Measurements from ENCODE around the gene RMND1.

DNA sequence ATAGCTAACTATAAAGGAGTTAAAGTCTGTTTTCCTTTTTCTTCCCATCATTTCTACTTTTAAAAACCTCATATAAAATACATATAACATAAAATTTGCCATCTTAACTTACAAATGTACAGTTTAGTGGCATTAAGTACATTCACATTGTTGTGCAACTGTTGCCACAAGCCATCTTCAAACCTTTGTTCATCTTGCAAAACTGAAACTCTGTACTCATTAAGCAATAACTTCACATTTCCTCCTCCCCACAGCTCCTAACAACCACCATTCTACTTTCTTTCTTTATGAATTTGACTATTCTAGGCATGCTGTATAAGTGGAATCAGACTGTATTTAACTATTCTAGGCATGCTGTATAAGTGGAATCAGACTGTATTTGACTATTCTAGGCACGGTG, 46.4 kb upstream of the RMND1 start:
- TF ChIP-seq, protein P1, sequence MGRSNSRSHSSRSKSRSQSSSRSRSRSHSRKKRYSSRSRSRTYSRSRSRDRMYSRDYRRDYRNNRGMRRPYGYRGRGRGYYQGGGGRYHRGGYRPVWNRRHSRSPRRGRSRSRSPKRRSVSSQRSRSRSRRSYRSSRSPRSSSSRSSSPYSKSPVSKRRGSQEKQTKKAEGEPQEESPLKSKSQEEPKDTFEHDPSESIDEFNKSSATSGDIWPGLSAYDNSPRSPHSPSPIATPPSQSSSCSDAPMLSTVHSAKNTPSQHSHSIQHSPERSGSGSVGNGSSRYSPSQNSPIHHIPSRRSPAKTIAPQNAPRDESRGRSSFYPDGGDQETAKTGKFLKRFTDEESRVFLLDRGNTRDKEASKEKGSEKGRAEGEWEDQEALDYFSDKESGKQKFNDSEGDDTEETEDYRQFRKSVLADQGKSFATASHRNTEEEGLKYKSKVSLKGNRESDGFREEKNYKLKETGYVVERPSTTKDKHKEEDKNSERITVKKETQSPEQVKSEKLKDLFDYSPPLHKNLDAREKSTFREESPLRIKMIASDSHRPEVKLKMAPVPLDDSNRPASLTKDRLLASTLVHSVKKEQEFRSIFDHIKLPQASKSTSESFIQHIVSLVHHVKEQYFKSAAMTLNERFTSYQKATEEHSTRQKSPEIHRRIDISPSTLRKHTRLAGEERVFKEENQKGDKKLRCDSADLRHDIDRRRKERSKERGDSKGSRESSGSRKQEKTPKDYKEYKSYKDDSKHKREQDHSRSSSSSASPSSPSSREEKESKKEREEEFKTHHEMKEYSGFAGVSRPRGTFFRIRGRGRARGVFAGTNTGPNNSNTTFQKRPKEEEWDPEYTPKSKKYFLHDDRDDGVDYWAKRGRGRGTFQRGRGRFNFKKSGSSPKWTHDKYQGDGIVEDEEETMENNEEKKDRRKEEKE (IDR thresholded peaks at IDR 0.05; ENCODE audit: borderline replicate concordance in 1 of 2, control insufficient read depth in 1 of 2, low read depth in 2 of 2, low read length in 1 of 2): no peak
- no peak for TF ChIP-seq ZFX (CRISPR knock-in tag; IDR thresholded peaks at IDR 0.05)

Measured in K562 (cell line).